ENCODE results near the gene FBXL19. TPM values are rescaled to one million over a fixed set of nuclear protein-coding genes. Genes with fewer than 3 reads are reported as not detected.

The FBXL19 gene
- total and polyA plus RNA-seq, 2 of the 8 experiments (the other 6 are each of a cell fraction or from before 2014, with no cell fraction given) = 47.2 to 72.2 TPM

DNA sequence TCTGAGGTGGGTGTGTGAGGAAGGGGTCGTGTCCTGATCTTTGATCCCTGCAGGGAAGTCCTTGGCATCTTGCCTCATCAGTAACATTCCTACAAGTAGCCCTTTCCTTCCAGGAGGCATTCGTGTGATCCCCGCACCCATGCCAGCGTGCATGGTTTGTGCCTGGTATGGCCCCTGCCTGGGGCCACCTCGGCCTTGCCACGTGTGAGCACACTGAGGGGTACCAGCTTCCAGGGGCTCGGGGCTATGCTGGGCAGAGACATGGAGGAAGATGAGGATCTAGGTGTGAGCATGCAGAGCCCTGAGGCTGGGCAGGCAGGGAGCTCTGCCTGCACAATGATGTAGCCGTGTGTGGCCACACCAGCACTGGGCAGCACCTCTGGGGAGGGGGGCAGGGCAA is 67.7 kb downstream of the FBXL19 start:
- FAIRE-seq = no peak
- Histone ChIP-seq H3K56ac (replicated peaks; ENCODE audit: insufficient read length, low read depth, low read length) (no peak overlapping the region), H4K20me1 (replicated peaks in 1 of 2; ENCODE audit: control insufficient read depth in 1 of 2, insufficient read depth in 2 of 2, low read length in 2 of 2) (peaks cover 0 to 3% of the 10 kb centered on the region in 2 experiments), H3K36me3 (ENCODE audit: control insufficient read depth in 2 of 4, insufficient read depth in 4 of 4, low read length in 3 of 4) (no peaks in the 10 kb centered on the region), H2AK5ac (ENCODE audit: low read depth, low read length) (no peak overlapping the region), H3K4me1 (replicated peaks in 1 of 4; ENCODE audit: control insufficient read depth in 3 of 4, insufficient read depth in 4 of 4, low read length in 3 of 4) (peaks cover 0 to under 1% (median 0%) of the 10 kb centered on the region in 4 experiments; a peak in 2 of 7 replicates), H3K27ac (ENCODE audit: low read depth, low read length) (no peak overlapping the region), H3K27me3 (replicated peaks in 1 of 4; ENCODE audit: control insufficient read depth in 3 of 4, extremely low read depth in 1 of 4, insufficient read depth in 3 of 4, low read length in 3 of 4) (no peaks in the 10 kb centered on the region; a peak in 1 of 7 replicates), H3K9me3 (ENCODE audit: insufficient read depth in 2 of 2, low read depth in 1 of 2, low read length in 1 of 2) (no peaks in the 10 kb centered on the region), H4K5ac (ENCODE audit: insufficient read length, low read depth, low read length) (no peak overlapping the region), H4K91ac (replicated peaks; ENCODE audit: insufficient read length, low read length) (no peak overlapping the region), H3K23me2 (ENCODE audit: low read depth, low read length) (no peaks in the 10 kb centered on the region), H3K79me1 (ENCODE audit: low read depth, low read length) (no peaks in the 10 kb centered on the region), H3K4ac (replicated peaks; ENCODE audit: insufficient read length, low read depth, low read length) (no peak overlapping the region), H3K4me2 (ENCODE audit: insufficient read depth in 1 of 2, low read depth in 2 of 2, low read length in 2 of 2) (no peak overlapping the region), H3K18ac (ENCODE audit: extremely low read depth, low read length) (no peak overlapping the region), H3K4me3 (ENCODE audit: extremely low read depth in 1 of 4, insufficient read depth in 2 of 4, low read depth in 3 of 4, low read length in 4 of 4) (no peak overlapping the region), H3K9ac (replicated peaks in 1 of 4; ENCODE audit: extremely low read depth in 1 of 4, low read depth in 3 of 4, low read length in 3 of 4) (no peak overlapping the region), H3K14ac (ENCODE audit: insufficient read length) (no peak overlapping the region), H2AFZ (ENCODE audit: low read length) (no peak overlapping the region), H2BK20ac (ENCODE audit: low read length) (no peak overlapping the region), H3K79me2 (ENCODE audit: control insufficient read depth in 1 of 2, insufficient read depth in 2 of 2, low read length in 2 of 2) (no peaks in the 10 kb centered on the region), H2BK5ac (ENCODE audit: low read depth, low read length) (no peak overlapping the region), H4K8ac (ENCODE audit: extremely low read depth, insufficient read depth, low read length) (no peak overlapping the region), H2BK12ac (ENCODE audit: low read depth, low read length) (no peak overlapping the region), H2BK120ac (replicated peaks; ENCODE audit: low read depth, low read length) (no peak overlapping the region), H2BK15ac (ENCODE audit: low read length) (no peak overlapping the region), H3K23ac (ENCODE audit: insufficient read length) (no peak overlapping the region)
- WGBS, 2 experiments (ENCODE audit: extremely low coverage in 1 of 2, insufficient coverage in 1 of 2, insufficient read length in 1 of 2, insufficient replicate concordance in 2 of 2, low coverage in 1 of 2, low lambda C conversion rate in 2 of 2, missing lambda C conversion rate in 1 of 2) = 86% methylated on average over 8 of the region's 8 CpGs; no CpG with 5 or more reads in 1 of the 2 experiments
- DNase-seq (ENCODE audit: low read depth in 1 of 2, low spot score in 2 of 2) = no peak
- POLR2A ChIA-PET (ENCODE audit: partially characterized antibody) = interaction anchor here (1.0 kb wide), 1 partner anchor 174 kb away, joined by 3 read pairs; no protein-coding TSS in a partner anchor
- TF ChIP-seq SP1 (IDR thresholded peaks at IDR 0.05; ENCODE audit: low read depth, low read length) (no peak), SIN3A (conservative IDR thresholded peaks at IDR 0.05 in 1 of 2, IDR thresholded peaks at IDR 0.05 in 1 of 2; ENCODE audit: low read depth in 1 of 2, low read length in 2 of 2) (no peak), KDM5A (IDR thresholded peaks at IDR 0.05; ENCODE audit: low read length) (no peak), RFX5 (IDR thresholded peaks at IDR 0.05; ENCODE audit: borderline replicate concordance, low read depth, low read length) (no peak), BCL11A (IDR thresholded peaks at IDR 0.05; ENCODE audit: low read depth in 2 of 2, low read length in 2 of 2) (no peak), PHF8 (conservative IDR thresholded peaks at IDR 0.05; ENCODE audit: low read depth, low read length) (no peak), NANOG (IDR thresholded peaks at IDR 0.05; ENCODE audit: insufficient read depth, low read depth, low read length, poor library complexity, severe bottlenecking) (no peak), CREB1 (IDR thresholded peaks at IDR 0.05) (no peak), SIRT6 (IDR thresholded peaks at IDR 0.05; ENCODE audit: low read length) (no peak), HDAC6 (IDR thresholded peaks at IDR 0.05; ENCODE audit: low read depth, low read length) (no peak), SAP30 (IDR thresholded peaks at IDR 0.05; ENCODE audit: insufficient read depth, insufficient replicate concordance, low read length) (no peak), POU5F1 (IDR thresholded peaks at IDR 0.05; ENCODE audit: low read depth, low read length) (no peak), CEBPB (IDR thresholded peaks at IDR 0.05; ENCODE audit: low read depth, low read length) (no peak), TCF12 (IDR thresholded peaks at IDR 0.05; ENCODE audit: low read depth, low read length) (no peak)
- CTCF ChIA-PET (ENCODE audit: partially characterized antibody) = interaction anchor here (1.5 kb wide), 1 partner anchor 51 kb away, joined by 4 read pairs; no protein-coding TSS in a partner anchor
